Tibial nerve (tissue), 4 donors: ENCODE data around the gene CCDC60.

Source experiments
- EP300 ChIP-seq, 2 donors: sonication (generic); formaldehyde crosslinking; IDR thresholded peaks; one replicate each; pipeline ENCODE4 v1.6.1; 2017; ENCODE audit warnings: antibody characterized with exemption in 2 of 2, mild to moderate bottlenecking in 1 of 2
- POLR2A ChIP-seq, 2 donors: fragments of 450-650 bp; IDR thresholded peaks; one replicate each; pipeline ENCODE4 v1.6.1; 2017; ENCODE audit warnings: antibody characterized with exemption in 2 of 2, mild to moderate bottlenecking in 2 of 2, moderate library complexity in 2 of 2
- TF ChIP-seq, protein P1 (sequence below), 5 experiments: fragments of 200-600 bp in 3 of 5; fragments of 450-650 bp in 2 of 5; sonication (generic) in 3 of 5; IDR thresholded peaks; one replicate each; pipeline ENCODE4 v1.5.1; 2016 to 2019; ENCODE audit warnings: antibody characterized with exemption in 5 of 5, mild to moderate bottlenecking in 3 of 5, moderate library complexity in 2 of 5

DNA sequence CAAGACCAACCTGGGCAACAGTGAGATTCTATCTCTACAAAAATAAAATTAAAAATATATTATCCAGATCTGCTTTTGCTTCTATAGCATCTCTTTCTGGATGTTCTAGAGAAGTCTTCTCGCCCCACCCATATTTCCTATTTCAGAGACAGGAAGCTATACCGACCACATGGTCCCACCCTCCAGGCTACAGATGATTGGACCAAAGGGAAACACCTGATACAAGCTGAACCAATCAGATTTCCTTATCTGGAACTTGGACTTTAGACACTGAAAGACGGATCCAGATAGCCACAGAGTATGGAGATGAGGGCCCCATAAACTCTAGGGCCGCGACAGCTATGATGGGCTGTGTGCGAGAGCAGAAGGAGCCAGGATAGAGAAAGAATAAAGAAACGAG is 48.7 kb downstream of the CCDC60 start:
- no peak for TF ChIP-seq POLR2A (IDR thresholded peaks at IDR 0.05)
- TF ChIP-seq, protein P1, sequence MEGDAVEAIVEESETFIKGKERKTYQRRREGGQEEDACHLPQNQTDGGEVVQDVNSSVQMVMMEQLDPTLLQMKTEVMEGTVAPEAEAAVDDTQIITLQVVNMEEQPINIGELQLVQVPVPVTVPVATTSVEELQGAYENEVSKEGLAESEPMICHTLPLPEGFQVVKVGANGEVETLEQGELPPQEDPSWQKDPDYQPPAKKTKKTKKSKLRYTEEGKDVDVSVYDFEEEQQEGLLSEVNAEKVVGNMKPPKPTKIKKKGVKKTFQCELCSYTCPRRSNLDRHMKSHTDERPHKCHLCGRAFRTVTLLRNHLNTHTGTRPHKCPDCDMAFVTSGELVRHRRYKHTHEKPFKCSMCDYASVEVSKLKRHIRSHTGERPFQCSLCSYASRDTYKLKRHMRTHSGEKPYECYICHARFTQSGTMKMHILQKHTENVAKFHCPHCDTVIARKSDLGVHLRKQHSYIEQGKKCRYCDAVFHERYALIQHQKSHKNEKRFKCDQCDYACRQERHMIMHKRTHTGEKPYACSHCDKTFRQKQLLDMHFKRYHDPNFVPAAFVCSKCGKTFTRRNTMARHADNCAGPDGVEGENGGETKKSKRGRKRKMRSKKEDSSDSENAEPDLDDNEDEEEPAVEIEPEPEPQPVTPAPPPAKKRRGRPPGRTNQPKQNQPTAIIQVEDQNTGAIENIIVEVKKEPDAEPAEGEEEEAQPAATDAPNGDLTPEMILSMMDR (IDR thresholded peaks at IDR 0.05) = no peak
- no peak for TF ChIP-seq EP300 (IDR thresholded peaks at IDR 0.05)
